ENCODE data around the gene BMERB1. TPM values are rescaled to one million over a fixed set of nuclear protein-coding genes. Genes with fewer than 3 reads are reported as not detected.
A peak's percentile ranks its signal among the peaks of the same experiment; 100 is the strongest.
"Not testable (repeated sequence)": the region's sequence is repeated elsewhere in the genome, so short reads cannot be mapped to it uniquely, and the experiment has no call there.

Gene BMERB1
- total RNA-seq (2014; rRNA removed; shearing (Covaris generic)) (16.5 and 17.3 TPM in 2 replicates), polyA plus RNA-seq (2016; fragmentation: Nextera tagmentation; extraction: Ambion mirVana) (21.8 and 28.1 TPM in 2 replicates)
- long read RNA-seq, transcript C16orf45-201 (6 exons, 2,404 nt) = major isoform, 25 of 36 reads
- long read RNA-seq, partial matches to known transcripts = 6 of 36 reads
- long read RNA-seq, other reads (novel, unspliced or antisense) = 3 of 36 reads

GRCh38 chr16:15434425-15435215, at the start of gene BMERB1:
TSS of gene BMERB1 (plus strand) at chr16:15434588. CDS start at chr16:15434654, 66 bp downstream.
- H3K27me3 Mint-ChIP-seq (ENCODE audit: insufficient read depth, low read depth, poor library complexity) = peaks cover 13% of the 10 kb centered on the region
- peak within 1 kb of the TSS; percentile 88 for H3K4me3 Mint-ChIP-seq
- H3K4me3 ChIP-seq = peak within 1 kb of the TSS; percentile 93
- H3K27me3 ChIP-seq (ENCODE audit: insufficient read depth) = peaks cover 17% of the 10 kb centered on the region
- no peak within 1 kb of the TSS for H3K27ac Mint-ChIP-seq
- H3K9me2 ChIP-seq (ENCODE audit: insufficient read depth) = no peaks in the 10 kb centered on the region
- peak; percentile 91 for ATAC-seq
- H3K79me2 ChIP-seq (replicated peaks; ENCODE audit: insufficient read depth) = peaks cover 36% of the 10 kb centered on the region
- peak within 1 kb of the TSS; percentile 100 for H3K4me2 ChIP-seq
- peaks cover 10% of the 10 kb centered on the region for H3K4me1 Mint-ChIP-seq
- peak; percentile 91 for DNase-seq (ENCODE audit: low spot score)
- no peaks in the 10 kb centered on the region for H3K4me1 ChIP-seq (ENCODE audit: insufficient read depth)
- H3F3A ChIP-seq (replicated peaks; ENCODE audit: low read depth) = 0 out of 2 replicates have a peak, but pooled peaks cover 3% of the 10 kb centered on the region
- H2AFZ ChIP-seq = peak within 1 kb of the TSS; percentile 97
- no peaks in the 10 kb centered on the region for H3K36me3 ChIP-seq (ENCODE audit: insufficient read depth)
- no peaks in the 10 kb centered on the region for H3K36me3 Mint-ChIP-seq (ENCODE audit: low read depth)
- H3K9me3 Mint-ChIP-seq = no peaks in the 10 kb centered on the region
- H3K27ac ChIP-seq (ENCODE audit: low read depth) = no peak within 1 kb of the TSS
- TF ChIP-seq NANOG (IDR thresholded peaks at IDR 0.05; ENCODE audit: borderline replicate concordance) (no peak), REST (IDR thresholded peaks at IDR 0.05; ENCODE audit: unreplicated experiment) (no peak), ZNF331 (CRISPR knock-in tag; IDR thresholded peaks at IDR 0.05; ENCODE audit: low read depth) (no peak), CREB1 (CRISPR knock-in tag; IDR thresholded peaks at IDR 0.05; ENCODE audit: low read depth) (peak; percentile 71), POLR2AphosphoS5 (IDR thresholded peaks at IDR 0.05; ENCODE audit: low read depth) (peak; percentile 64), CTCF (conservative IDR thresholded peaks at IDR 0.05; ENCODE audit: low read depth in 2 of 2) (no peak)
- peaks cover 10% of the 10 kb centered on the region; the same call in 1 of the 2 replicates for H4K20me1 ChIP-seq (replicated peaks; ENCODE audit: insufficient read depth)

- H4K20me1 ChIP-seq (replicated peaks; ENCODE audit: insufficient read depth); H3K79me2 ChIP-seq (replicated peaks; ENCODE audit: insufficient read depth); H3K27ac ChIP-seq (ENCODE audit: low read depth); DNase-seq (ENCODE audit: low spot score); H3K4me3 ChIP-seq; ATAC-seq; H3K9me2 ChIP-seq (ENCODE audit: insufficient read depth); H3K36me3 Mint-ChIP-seq (ENCODE audit: low read depth); H3K4me2 ChIP-seq; H3K27ac Mint-ChIP-seq; H3K27me3 Mint-ChIP-seq (ENCODE audit: insufficient read depth, low read depth, poor library complexity); H3K9me3 Mint-ChIP-seq; H2AFZ ChIP-seq; H3K36me3 ChIP-seq (ENCODE audit: insufficient read depth); H3F3A ChIP-seq (replicated peaks; ENCODE audit: low read depth); H3K4me1 ChIP-seq (ENCODE audit: insufficient read depth); H3K27me3 ChIP-seq (ENCODE audit: insufficient read depth); H3K4me3 Mint-ChIP-seq; H3K4me1 Mint-ChIP-seq: not testable (repeated sequence)
Observed at GRCh38 chr16:15388060-15388459, 46.3 kb upstream of the BMERB1 start.

- H3K36me3 Mint-ChIP-seq (ENCODE audit: low read depth); DNase-seq (ENCODE audit: low spot score); H3K36me3 ChIP-seq (ENCODE audit: insufficient read depth); ATAC-seq; H3K27ac Mint-ChIP-seq; H3K27ac ChIP-seq (ENCODE audit: low read depth); H3K9me2 ChIP-seq (ENCODE audit: insufficient read depth); H3K9me3 Mint-ChIP-seq; H3K27me3 ChIP-seq (ENCODE audit: insufficient read depth); H3F3A ChIP-seq (replicated peaks; ENCODE audit: low read depth); H3K27me3 Mint-ChIP-seq (ENCODE audit: insufficient read depth, low read depth, poor library complexity); H3K79me2 ChIP-seq (replicated peaks; ENCODE audit: insufficient read depth); H3K4me2 ChIP-seq; H2AFZ ChIP-seq; H3K4me1 ChIP-seq (ENCODE audit: insufficient read depth); H3K4me3 Mint-ChIP-seq; H4K20me1 ChIP-seq (replicated peaks; ENCODE audit: insufficient read depth); H3K4me1 Mint-ChIP-seq; H3K4me3 ChIP-seq: not testable (repeated sequence)
Observed at GRCh38 chr16:15389916-15390315, 44.5 kb upstream of the BMERB1 start.

- not testable (repeated sequence) for H3K79me2 ChIP-seq (replicated peaks; ENCODE audit: insufficient read depth); H3K4me3 ChIP-seq; H3K36me3 ChIP-seq (ENCODE audit: insufficient read depth); H3K4me3 Mint-ChIP-seq; H2AFZ ChIP-seq; H3F3A ChIP-seq (replicated peaks; ENCODE audit: low read depth); H3K9me3 Mint-ChIP-seq; H3K27me3 ChIP-seq (ENCODE audit: insufficient read depth); H3K27ac ChIP-seq (ENCODE audit: low read depth); DNase-seq (ENCODE audit: low spot score); H4K20me1 ChIP-seq (replicated peaks; ENCODE audit: insufficient read depth); H3K4me2 ChIP-seq; H3K4me1 ChIP-seq (ENCODE audit: insufficient read depth); H3K36me3 Mint-ChIP-seq (ENCODE audit: low read depth); ATAC-seq; H3K9me2 ChIP-seq (ENCODE audit: insufficient read depth); H3K27ac Mint-ChIP-seq
- H3K4me1 Mint-ChIP-seq = peaks cover 11% of the 10 kb centered on the region
- peaks cover 11% of the 10 kb centered on the region for H3K27me3 Mint-ChIP-seq (ENCODE audit: insufficient read depth, low read depth, poor library complexity)
Observed at GRCh38 chr16:15393025-15393424, 41.4 kb upstream of the BMERB1 start.
